ENCODE measurements around the gene SCMH1. TPM values are rescaled to one million over a fixed set of nuclear protein-coding genes. Genes with fewer than 3 reads are reported as not detected.

SCMH1 gene
- total and polyA plus RNA-seq, 2 experiments from 2014 or later = 15.0 to 19.4 TPM

DNA sequence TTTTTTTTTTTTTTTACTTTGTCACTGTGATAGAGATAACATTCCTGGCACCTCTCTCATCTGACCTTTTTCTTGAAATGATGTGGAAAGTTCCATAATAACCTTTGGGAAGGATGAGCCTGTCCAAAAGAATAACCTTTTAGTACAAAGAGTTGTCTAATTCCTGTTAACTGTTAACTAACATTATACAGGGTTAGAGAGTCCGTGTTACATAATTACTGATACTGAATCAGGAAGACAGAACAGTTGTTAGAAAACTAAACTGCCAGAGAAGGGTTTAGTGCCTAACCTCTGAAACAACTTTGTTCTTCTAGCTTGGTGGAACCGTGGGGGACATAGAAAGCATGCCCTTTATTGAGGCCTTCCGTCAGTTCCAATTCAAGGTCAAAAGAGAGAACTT, 253.8 kb downstream of the SCMH1 start:
- Histone ChIP-seq H3K9me2 (ENCODE audit: insufficient read depth) (no peaks in the 10 kb centered on the region), H4K20me1 (replicated peaks; ENCODE audit: insufficient read depth) (peaks cover 21% of the 10 kb centered on the region), H3K4me1 (ENCODE audit: insufficient read depth) (no peaks in the 10 kb centered on the region), H3K36me3 (ENCODE audit: insufficient read depth) (peaks cover 81% of the 10 kb centered on the region), H3K79me2 (replicated peaks; ENCODE audit: insufficient read depth) (peaks cover 34% of the 10 kb centered on the region), H3K27me3 (ENCODE audit: insufficient read depth) (no peaks in the 10 kb centered on the region), H3K4me3 (no peak overlapping the region), H2AFZ (no peak overlapping the region), H3K4me2 (no peak overlapping the region), H3K27ac (ENCODE audit: low read depth) (no peak overlapping the region), H3F3A (replicated peaks; ENCODE audit: low read depth) (0 out of 2 replicates have a peak, but pooled peaks cover 4% of the 10 kb centered on the region)
- no peaks in the 10 kb centered on the region for H3K27me3 Mint-ChIP-seq (ENCODE audit: insufficient read depth, low read depth, poor library complexity)
- no peak overlapping the region for H3K27ac Mint-ChIP-seq
- TF ChIP-seq EZH2 (IDR thresholded peaks at IDR 0.05; ENCODE audit: low read depth, unreplicated experiment) (no peak), JUNB (IDR thresholded peaks at IDR 0.05; ENCODE audit: unreplicated experiment) (no peak), ETS1 (IDR thresholded peaks at IDR 0.05) (no peak), ZNF114 (CRISPR knock-in tag; IDR thresholded peaks at IDR 0.05) (no peak), STAT1 (IDR thresholded peaks at IDR 0.05; ENCODE audit: unreplicated experiment) (no peak), CREB1 (CRISPR knock-in tag; IDR thresholded peaks at IDR 0.05; ENCODE audit: low read depth) (no peak), POLR2AphosphoS5 (IDR thresholded peaks at IDR 0.05; ENCODE audit: low read depth) (no peak), NANOG (IDR thresholded peaks at IDR 0.05; ENCODE audit: borderline replicate concordance) (no peak), CTCF (conservative IDR thresholded peaks at IDR 0.05; ENCODE audit: low read depth in 2 of 2) (no peak), EZH2phosphoT487 (IDR thresholded peaks at IDR 0.05; ENCODE audit: unreplicated experiment) (no peak), ZNF331 (CRISPR knock-in tag; IDR thresholded peaks at IDR 0.05; ENCODE audit: low read depth) (no peak)
- TF ChIP-seq, protein P1, sequence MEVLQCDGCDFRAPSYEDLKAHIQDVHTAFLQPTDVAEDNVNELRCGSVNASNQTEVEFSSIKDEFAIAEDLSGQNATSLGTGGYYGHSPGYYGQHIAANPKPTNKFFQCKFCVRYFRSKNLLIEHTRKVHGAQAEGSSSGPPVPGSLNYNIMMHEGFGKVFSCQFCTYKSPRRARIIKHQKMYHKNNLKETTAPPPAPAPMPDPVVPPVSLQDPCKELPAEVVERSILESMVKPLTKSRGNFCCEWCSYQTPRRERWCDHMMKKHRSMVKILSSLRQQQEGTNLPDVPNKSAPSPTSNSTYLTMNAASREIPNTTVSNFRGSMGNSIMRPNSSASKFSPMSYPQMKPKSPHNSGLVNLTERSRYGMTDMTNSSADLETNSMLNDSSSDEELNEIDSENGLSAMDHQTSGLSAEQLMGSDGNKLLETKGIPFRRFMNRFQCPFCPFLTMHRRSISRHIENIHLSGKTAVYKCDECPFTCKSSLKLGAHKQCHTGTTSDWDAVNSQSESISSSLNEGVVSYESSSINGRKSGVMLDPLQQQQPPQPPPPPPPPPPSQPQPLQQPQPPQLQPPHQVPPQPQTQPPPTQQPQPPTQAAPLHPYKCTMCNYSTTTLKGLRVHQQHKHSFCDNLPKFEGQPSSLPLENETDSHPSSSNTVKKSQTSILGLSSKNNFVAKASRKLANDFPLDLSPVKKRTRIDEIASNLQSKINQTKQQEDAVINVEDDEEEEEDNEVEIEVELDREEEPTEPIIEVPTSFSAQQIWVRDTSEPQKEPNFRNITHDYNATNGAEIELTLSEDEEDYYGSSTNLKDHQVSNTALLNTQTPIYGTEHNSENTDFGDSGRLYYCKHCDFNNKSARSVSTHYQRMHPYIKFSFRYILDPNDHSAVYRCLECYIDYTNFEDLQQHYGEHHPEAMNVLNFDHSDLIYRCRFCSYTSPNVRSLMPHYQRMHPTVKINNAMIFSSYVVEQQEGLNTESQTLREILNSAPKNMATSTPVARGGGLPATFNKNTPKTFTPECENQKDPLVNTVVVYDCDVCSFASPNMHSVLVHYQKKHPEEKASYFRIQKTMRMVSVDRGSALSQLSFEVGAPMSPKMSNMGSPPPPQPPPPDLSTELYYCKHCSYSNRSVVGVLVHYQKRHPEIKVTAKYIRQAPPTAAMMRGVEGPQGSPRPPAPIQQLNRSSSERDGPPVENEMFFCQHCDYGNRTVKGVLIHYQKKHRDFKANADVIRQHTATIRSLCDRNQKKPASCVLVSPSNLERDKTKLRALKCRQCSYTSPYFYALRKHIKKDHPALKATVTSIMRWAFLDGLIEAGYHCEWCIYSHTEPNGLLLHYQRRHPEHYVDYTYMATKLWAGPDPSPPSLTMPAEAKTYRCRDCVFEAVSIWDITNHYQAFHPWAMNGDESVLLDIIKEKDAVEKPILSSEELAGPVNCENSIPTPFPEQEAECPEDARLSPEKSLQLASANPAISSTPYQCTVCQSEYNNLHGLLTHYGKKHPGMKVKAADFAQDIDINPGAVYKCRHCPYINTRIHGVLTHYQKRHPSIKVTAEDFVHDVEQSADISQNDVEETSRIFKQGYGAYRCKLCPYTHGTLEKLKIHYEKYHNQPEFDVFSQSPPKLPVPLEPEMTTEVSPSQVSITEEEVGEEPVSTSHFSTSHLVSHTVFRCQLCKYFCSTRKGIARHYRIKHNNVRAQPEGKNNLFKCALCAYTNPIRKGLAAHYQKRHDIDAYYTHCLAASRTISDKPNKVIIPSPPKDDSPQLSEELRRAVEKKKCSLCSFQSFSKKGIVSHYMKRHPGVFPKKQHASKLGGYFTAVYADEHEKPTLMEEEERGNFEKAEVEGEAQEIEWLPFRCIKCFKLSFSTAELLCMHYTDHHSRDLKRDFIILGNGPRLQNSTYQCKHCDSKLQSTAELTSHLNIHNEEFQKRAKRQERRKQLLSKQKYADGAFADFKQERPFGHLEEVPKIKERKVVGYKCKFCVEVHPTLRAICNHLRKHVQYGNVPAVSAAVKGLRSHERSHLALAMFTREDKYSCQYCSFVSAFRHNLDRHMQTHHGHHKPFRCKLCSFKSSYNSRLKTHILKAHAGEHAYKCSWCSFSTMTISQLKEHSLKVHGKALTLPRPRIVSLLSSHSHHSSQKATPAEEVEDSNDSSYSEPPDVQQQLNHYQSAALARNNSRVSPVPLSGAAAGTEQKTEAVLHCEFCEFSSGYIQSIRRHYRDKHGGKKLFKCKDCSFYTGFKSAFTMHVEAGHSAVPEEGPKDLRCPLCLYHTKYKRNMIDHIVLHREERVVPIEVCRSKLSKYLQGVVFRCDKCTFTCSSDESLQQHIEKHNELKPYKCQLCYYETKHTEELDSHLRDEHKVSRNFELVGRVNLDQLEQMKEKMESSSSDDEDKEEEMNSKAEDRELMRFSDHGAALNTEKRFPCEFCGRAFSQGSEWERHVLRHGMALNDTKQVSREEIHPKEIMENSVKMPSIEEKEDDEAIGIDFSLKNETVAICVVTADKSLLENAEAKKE (CRISPR knock-in tag; IDR thresholded peaks at IDR 0.05) = no peak
- TF ChIP-seq, protein P2, sequence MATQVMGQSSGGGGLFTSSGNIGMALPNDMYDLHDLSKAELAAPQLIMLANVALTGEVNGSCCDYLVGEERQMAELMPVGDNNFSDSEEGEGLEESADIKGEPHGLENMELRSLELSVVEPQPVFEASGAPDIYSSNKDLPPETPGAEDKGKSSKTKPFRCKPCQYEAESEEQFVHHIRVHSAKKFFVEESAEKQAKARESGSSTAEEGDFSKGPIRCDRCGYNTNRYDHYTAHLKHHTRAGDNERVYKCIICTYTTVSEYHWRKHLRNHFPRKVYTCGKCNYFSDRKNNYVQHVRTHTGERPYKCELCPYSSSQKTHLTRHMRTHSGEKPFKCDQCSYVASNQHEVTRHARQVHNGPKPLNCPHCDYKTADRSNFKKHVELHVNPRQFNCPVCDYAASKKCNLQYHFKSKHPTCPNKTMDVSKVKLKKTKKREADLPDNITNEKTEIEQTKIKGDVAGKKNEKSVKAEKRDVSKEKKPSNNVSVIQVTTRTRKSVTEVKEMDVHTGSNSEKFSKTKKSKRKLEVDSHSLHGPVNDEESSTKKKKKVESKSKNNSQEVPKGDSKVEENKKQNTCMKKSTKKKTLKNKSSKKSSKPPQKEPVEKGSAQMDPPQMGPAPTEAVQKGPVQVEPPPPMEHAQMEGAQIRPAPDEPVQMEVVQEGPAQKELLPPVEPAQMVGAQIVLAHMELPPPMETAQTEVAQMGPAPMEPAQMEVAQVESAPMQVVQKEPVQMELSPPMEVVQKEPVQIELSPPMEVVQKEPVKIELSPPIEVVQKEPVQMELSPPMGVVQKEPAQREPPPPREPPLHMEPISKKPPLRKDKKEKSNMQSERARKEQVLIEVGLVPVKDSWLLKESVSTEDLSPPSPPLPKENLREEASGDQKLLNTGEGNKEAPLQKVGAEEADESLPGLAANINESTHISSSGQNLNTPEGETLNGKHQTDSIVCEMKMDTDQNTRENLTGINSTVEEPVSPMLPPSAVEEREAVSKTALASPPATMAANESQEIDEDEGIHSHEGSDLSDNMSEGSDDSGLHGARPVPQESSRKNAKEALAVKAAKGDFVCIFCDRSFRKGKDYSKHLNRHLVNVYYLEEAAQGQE (IDR thresholded peaks at IDR 0.05; ENCODE audit: unreplicated experiment) = no peak
- H3K9me3 Mint-ChIP-seq = no peaks in the 10 kb centered on the region; the same call in 2 of the 3 replicates
- H3K36me3 Mint-ChIP-seq (ENCODE audit: low read depth) = peaks cover 100% of the 10 kb centered on the region
- no peaks in the 10 kb centered on the region for H3K4me1 Mint-ChIP-seq
- no peak for DNase-seq (ENCODE audit: low spot score)
- H3K4me3 Mint-ChIP-seq = no peak overlapping the region
- no peak for ATAC-seq
